ENCODE measurements around the gene ARID4B.

DNA sequence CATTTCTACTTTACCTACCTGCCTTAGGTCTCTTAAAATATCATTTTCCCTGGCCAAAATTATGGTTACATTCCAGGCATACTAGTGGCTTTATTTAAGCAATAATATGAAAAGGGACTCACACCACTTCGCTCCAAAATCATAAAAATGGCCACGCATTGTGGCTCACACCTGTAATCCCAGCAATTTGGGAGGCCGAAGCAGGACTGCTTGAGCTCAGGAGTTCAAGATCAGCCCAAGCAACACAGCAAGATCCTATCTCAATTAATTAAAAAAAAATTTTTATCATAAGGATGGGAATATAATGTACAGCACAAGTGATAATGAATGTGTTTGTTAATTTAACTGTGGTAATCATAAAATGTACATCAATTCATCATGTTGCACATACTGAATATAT lies 65.4 kb downstream of the ARID4B start:
- TF ChIP-seq, protein P1, sequence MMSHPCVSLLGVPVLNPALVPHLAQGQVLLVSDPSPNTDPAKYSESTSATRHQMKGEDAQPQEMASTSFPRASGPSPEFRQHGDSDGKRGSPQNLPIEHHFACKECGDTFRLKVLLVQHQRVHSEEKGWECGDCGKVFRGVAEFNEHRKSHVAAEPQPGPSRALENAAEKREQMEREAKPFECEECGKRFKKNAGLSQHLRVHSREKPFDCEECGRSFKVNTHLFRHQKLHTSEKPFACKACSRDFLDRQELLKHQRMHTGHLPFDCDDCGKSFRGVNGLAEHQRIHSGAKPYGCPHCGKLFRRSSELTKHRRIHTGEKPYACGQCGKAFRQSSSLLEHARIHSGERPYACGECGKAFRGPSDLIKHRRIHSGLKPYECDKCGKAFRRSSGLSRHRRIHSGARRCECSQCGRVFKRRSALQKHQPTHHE (CRISPR knock-in tag; IDR thresholded peaks at IDR 0.05; ENCODE audit: borderline replicate concordance) = no peak
- TF ChIP-seq BCL6 (CRISPR knock-in tag; IDR thresholded peaks at IDR 0.05) = no peak
- no peak for TF ChIP-seq GTF2F1 (IDR thresholded peaks at IDR 0.05; ENCODE audit: low read length)

Measured in HepG2 (cell line).